Stimulated activated memory B cell treated with anti-CD40 and anti-IgM and Interleukin-4, amounts not matched to agents 10 μg/mL and 1 μg/mL and 100 μg/mL, for 72 hours (primary cell): Measurements from ENCODE around the gene SAMD3.
A peak's percentile ranks its signal among the peaks of the same experiment; 100 is the strongest.
"Not testable (repeated sequence)": the region's sequence is repeated elsewhere in the genome, so short reads cannot be mapped to it uniquely, and the experiment has no call there.

Experiments
- ATAC-seq: fragments of 150-1000 bp; cut with Tn5 transposase; 2 replicates; pipeline ENCODE4 v1.10.0; 2021
- H3K27ac Mint-ChIP-seq: one replicate; pipeline ENCODE4 v1.8.0; 2022; ENCODE audit warnings: mild to moderate bottlenecking, mixed read lengths
- H3K27me3 Mint-ChIP-seq: one replicate; pipeline ENCODE4 v1.8.0; 2022; ENCODE audit warnings: mixed read lengths
- H3K36me3 Mint-ChIP-seq: one replicate; pipeline ENCODE4 v1.8.0; 2022; ENCODE audit warnings: mixed read lengths
- H3K4me1 Mint-ChIP-seq: one replicate; pipeline ENCODE4 v1.8.0; 2022; ENCODE audit warnings: mixed read lengths
- H3K4me3 Mint-ChIP-seq: one replicate; pipeline ENCODE4 v1.8.0; 2022; ENCODE audit warnings: mild to moderate bottlenecking, moderate library complexity, mixed read lengths
- H3K9me3 Mint-ChIP-seq: one replicate; pipeline ENCODE4 v1.8.0; 2022; ENCODE audit warnings: mixed read lengths

The SAMD3 gene

GRCh38 chr6:130230531-130230930 lies 7.8 kb upstream of the SAMD3 start:
- H3K27ac Mint-ChIP-seq, H3K4me3 Mint-ChIP-seq, H3K4me1 Mint-ChIP-seq, ATAC-seq, H3K36me3 Mint-ChIP-seq, H3K27me3 Mint-ChIP-seq, H3K9me3 Mint-ChIP-seq: not testable (repeated sequence)

DNA sequence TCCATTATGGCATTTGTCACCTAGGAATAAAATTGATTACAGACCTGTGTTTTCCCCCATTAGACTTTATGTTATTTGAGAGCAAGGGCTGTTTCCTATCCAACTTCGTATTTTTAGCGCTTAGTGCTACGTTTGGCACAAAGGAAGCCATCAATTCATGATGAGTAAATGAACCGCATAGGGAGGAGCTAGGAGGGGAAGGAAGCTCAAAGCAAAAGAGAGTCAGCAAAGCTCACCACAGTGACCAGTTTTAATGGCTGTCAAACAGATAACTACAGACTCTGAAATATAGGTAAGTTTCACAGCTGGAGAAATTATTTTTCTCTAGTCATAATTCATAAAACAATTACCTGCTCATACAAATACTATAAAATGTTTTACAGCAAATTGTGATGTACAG lies 6.9 kb upstream of the SAMD3 start:
- peaks cover 4% of the 10 kb centered on the region for H3K9me3 Mint-ChIP-seq
- no peak for ATAC-seq
- H3K27me3 Mint-ChIP-seq = no peaks in the 10 kb centered on the region
- H3K4me3 Mint-ChIP-seq = no peak overlapping the region
- no peak overlapping the region for H3K27ac Mint-ChIP-seq
- no peaks in the 10 kb centered on the region for H3K36me3 Mint-ChIP-seq
- no peaks in the 10 kb centered on the region for H3K4me1 Mint-ChIP-seq

- H3K9me3 Mint-ChIP-seq = peaks cover 4% of the 10 kb centered on the region
- H3K4me1 Mint-ChIP-seq = peaks cover 9% of the 10 kb centered on the region
- H3K4me3 Mint-ChIP-seq = no peak overlapping the region
- no peaks in the 10 kb centered on the region for H3K36me3 Mint-ChIP-seq
- no peaks in the 10 kb centered on the region for H3K27me3 Mint-ChIP-seq
- peak; percentile 97 for ATAC-seq
- H3K27ac Mint-ChIP-seq = peak overlapping the region; percentile 53
These were observed 757 bp upstream of the SAMD3 start for GRCh38 chr6:130223508-130223907.

DNA sequence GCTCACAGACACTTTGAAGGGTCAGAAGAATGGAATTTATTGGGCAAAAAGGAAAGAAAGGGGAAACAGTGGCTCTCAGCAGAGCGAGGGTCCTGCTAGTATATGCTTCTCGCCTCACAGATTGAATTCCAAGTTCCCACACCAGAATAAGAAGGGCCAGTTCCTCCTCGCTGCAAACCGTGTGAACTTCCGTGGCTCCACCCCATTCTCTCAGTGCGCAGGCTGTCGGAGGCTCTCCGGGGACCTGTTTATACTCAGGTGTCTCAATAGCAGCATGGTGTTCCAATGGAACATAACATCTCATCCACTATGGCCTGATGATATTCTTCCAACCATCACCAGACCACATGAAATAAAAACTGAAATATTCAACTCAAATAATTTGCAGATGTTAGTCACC lies 4.6 kb downstream of the SAMD3 start:
- Mint-ChIP-seq H3K27ac (no peak overlapping the region), H3K4me1 (peaks cover 10% of the 10 kb centered on the region), H3K9me3 (no peaks in the 10 kb centered on the region), H3K36me3 (no peaks in the 10 kb centered on the region), H3K4me3 (no peak overlapping the region), H3K27me3 (no peaks in the 10 kb centered on the region)
- ATAC-seq = no peak

- Mint-ChIP-seq H3K27ac (no peak overlapping the region), H3K27me3 (no peaks in the 10 kb centered on the region), H3K4me1 (peaks cover 10% of the 10 kb centered on the region), H3K36me3 (no peaks in the 10 kb centered on the region), H3K9me3 (no peaks in the 10 kb centered on the region), H3K4me3 (no peak overlapping the region)
- ATAC-seq = no peak
These were observed 6.1 kb downstream of the SAMD3 start for GRCh38 chr6:130216620-130217019.

DNA sequence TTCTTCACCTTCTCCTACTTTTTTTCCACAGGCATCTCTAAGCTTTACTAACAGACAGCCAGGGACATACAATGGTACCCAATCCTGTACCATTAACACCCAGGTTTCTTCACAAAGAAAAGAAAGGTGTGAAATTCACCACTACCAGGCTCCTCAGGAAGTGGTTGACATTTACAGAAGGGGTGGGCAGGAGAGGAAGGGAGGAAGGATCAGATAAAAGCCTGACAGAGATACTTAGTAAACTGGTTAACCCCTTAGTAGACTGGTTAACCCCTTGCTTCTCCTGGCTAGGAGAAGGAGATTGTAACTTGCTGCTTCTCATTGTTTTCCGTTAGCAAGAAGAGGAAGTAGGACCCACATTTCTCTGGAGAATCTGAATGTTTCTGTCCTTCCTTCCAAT lies 7.2 kb downstream of the SAMD3 start:
- Mint-ChIP-seq H3K27me3 (no peaks in the 10 kb centered on the region), H3K9me3 (no peaks in the 10 kb centered on the region), H3K36me3 (no peaks in the 10 kb centered on the region), H3K4me3 (no peak overlapping the region), H3K27ac (no peak overlapping the region), H3K4me1 (peaks cover 10% of the 10 kb centered on the region)
- ATAC-seq = no peak

DNA sequence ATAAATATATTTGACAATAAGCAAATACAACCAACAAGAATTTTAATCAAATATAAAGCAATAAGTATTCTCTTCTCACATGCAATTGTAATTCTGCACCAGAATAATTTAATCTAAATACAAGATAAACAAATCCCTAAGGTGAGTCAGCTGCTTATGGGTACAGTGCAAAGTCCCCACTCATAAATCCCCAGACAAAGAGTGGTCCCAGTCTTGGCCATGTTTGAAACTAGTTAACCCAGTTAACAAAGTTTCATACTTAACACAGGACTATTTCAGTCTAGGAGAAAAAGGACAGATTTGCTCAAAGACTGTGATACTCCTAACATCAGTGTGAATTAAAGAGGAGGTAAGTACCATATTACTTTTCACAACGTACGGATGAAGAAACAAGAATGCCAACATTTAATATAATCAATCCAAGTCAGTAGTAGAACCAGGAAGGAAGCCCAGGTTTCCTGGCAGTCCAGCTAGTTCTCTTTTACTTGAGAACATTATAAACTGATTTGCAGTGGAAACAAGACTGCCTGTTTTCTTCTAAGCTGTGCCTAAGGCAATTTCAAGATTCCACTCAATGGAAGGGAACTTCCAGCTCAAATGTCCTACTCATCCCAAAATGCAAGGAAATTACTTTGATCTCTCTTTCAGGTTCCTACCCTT lies 10.4 kb downstream of the SAMD3 start:
- Mint-ChIP-seq H3K27ac (no peak overlapping the region), H3K9me3 (no peaks in the 10 kb centered on the region), H3K4me3 (no peak overlapping the region), H3K27me3 (no peaks in the 10 kb centered on the region), H3K4me1 (peaks cover 10% of the 10 kb centered on the region), H3K36me3 (no peaks in the 10 kb centered on the region)
- no peak for ATAC-seq

DNA sequence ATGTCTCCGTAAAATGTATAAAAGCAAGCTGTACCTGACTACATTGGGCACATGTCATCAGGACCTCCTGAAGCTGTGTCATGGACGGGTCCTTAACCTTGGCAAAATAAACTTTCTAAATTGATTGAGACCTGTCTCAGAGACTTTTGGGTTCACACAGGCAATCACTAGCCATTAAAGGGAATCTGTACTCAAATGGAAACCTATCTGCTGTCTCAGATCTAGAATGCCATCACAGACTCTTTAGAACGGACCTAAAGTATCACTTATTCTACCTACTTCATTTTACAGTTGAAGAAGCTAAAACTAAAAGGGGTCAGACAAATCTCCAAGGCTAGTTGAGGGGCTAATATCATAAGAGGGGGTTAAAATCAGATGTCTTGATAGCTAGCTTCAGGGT lies 11.1 kb downstream of the SAMD3 start:
- H3K4me1 Mint-ChIP-seq = peaks cover 10% of the 10 kb centered on the region
- no peak overlapping the region for H3K27ac Mint-ChIP-seq
- no peak for ATAC-seq
- H3K9me3 Mint-ChIP-seq = no peaks in the 10 kb centered on the region
- no peak overlapping the region for H3K4me3 Mint-ChIP-seq
- no peaks in the 10 kb centered on the region for H3K36me3 Mint-ChIP-seq
- no peaks in the 10 kb centered on the region for H3K27me3 Mint-ChIP-seq

GRCh38 chr6:130207979-130208649 lies 14.6 kb downstream of the SAMD3 start:
- no peaks in the 10 kb centered on the region for H3K27me3 Mint-ChIP-seq
- H3K9me3 Mint-ChIP-seq = no peaks in the 10 kb centered on the region
- peaks cover 10% of the 10 kb centered on the region for H3K4me1 Mint-ChIP-seq
- no peak for ATAC-seq
- H3K27ac Mint-ChIP-seq = no peak overlapping the region
- no peaks in the 10 kb centered on the region for H3K36me3 Mint-ChIP-seq
- H3K4me3 Mint-ChIP-seq = no peak overlapping the region

DNA sequence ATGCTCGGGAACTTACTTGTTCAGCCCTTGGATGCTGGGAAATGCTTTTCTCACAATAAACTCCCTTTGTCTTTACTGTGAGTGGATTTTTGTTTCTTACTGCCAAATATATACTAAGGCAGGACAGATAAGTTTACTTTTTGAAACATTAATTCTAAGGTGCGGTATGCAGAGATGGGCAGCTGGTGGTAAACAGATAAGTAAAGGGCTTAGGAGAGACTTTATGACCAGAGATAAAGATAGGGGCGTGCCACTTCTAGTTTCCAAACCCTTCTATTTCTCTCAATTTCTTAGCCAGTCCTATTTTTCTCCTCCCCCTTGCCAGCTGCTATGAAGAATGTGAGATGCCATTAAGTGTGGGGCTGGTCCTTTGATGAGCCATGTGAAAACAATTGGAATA lies 16.3 kb downstream of the SAMD3 start:
- no peaks in the 10 kb centered on the region for H3K9me3 Mint-ChIP-seq
- H3K4me3 Mint-ChIP-seq = no peak overlapping the region
- H3K4me1 Mint-ChIP-seq = peaks cover 16% of the 10 kb centered on the region
- H3K27ac Mint-ChIP-seq = no peak overlapping the region
- H3K36me3 Mint-ChIP-seq = no peaks in the 10 kb centered on the region
- no peak for ATAC-seq
- no peaks in the 10 kb centered on the region for H3K27me3 Mint-ChIP-seq

DNA sequence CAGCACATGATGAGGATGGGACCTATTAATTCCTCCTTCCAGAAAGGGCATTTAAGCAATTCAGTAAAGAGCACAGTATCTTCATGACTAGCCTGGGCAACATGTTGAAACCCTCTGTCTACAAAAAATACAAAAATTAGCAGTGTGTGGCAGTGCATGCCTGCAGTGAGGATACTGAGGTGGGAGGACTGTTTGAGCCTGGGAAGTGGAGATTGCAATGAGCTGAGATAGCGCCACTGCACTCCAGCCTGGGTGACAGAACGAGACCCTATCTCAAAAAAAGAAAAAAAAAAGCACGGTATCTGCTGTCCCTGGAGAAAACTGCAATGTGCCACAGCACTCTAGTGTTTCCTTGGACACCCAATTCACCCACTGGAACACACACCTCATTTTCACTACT lies 18.4 kb downstream of the SAMD3 start:
- no peaks in the 10 kb centered on the region for H3K36me3 Mint-ChIP-seq
- H3K4me1 Mint-ChIP-seq = peaks cover 16% of the 10 kb centered on the region
- no peak overlapping the region for H3K4me3 Mint-ChIP-seq

GRCh38 chr6:130203370-130203769 lies 19.4 kb downstream of the SAMD3 start:
- Mint-ChIP-seq H3K27ac (peak overlapping the region; percentile 63), H3K27me3 (no peaks in the 10 kb centered on the region), H3K4me1 (peaks cover 16% of the 10 kb centered on the region), H3K9me3 (peaks cover 5% of the 10 kb centered on the region), H3K36me3 (no peaks in the 10 kb centered on the region), H3K4me3 (no peak overlapping the region)
- ATAC-seq = no peak

More for the DNA sequence above, 18.4 kb downstream of the SAMD3 start:
- H3K9me3 Mint-ChIP-seq = peaks cover 5% of the 10 kb centered on the region
- no peak for ATAC-seq
- H3K27ac Mint-ChIP-seq = no peak overlapping the region
- H3K27me3 Mint-ChIP-seq = no peaks in the 10 kb centered on the region

GRCh38 chr6:130202782-130203181 lies 20.0 kb downstream of the SAMD3 start:
- Mint-ChIP-seq H3K27me3 (no peaks in the 10 kb centered on the region), H3K9me3 (peaks cover 5% of the 10 kb centered on the region), H3K4me3 (no peak overlapping the region), H3K27ac (peak overlapping the region; percentile 63), H3K36me3 (no peaks in the 10 kb centered on the region), H3K4me1 (peaks cover 16% of the 10 kb centered on the region)
- peak; percentile 35 for ATAC-seq

DNA sequence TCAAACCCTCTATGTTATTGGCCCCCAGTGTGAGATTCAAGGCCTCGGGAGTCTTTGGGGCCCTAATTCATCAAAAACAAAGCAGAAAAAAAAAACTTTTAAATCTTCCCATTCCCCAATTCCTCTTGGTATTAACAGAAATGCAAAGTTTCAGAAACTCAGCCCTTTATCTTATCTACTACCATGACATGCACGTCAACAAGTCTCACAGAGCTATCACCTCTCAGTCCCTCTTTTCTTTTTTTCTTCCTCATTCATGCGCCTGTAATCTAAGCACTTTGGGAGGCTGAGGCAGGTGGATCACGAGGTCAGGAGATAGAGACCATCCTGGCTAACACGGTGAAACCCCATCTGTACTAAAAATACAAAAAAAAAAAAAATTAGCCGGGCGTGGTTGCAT lies 22.7 kb downstream of the SAMD3 start:
- Mint-ChIP-seq H3K4me3 (no peak overlapping the region), H3K27ac (no peak overlapping the region), H3K9me3 (peaks cover 5% of the 10 kb centered on the region), H3K36me3 (no peaks in the 10 kb centered on the region), H3K27me3 (no peaks in the 10 kb centered on the region), H3K4me1 (peaks cover 16% of the 10 kb centered on the region)
- ATAC-seq = no peak

DNA sequence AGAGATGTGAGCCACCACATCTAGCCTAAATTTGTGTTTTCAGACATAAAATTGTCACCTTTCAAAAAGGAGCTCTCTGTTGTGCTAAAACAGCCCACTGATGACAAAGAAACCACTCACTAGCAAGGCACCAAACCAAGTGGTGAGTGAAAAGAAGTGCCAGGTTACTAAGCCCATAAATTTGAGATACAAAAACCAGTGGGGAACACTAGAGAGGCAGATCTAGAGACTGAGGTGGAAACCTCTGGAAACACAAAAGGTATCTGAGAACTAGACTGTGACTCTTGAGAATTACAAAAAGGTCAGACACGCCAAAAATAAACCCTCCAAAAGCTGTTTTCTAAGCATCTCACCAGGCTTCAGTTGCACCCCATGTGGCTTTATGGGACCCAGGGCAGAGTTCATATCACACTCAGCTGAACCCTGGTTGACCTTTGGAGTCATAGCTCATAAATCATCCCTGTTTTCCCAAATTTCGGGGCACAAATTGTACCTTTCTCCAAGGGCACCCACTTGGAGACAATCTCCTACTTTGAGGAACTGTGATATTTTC lies 24.2 kb downstream of the SAMD3 start:
- Mint-ChIP-seq H3K27me3 (no peaks in the 10 kb centered on the region), H3K4me1 (peaks cover 10% of the 10 kb centered on the region), H3K4me3 (no peak overlapping the region), H3K9me3 (peaks cover 5% of the 10 kb centered on the region), H3K36me3 (no peaks in the 10 kb centered on the region), H3K27ac (no peak overlapping the region)
- ATAC-seq = no peak

- not testable (repeated sequence) for H3K4me1 Mint-ChIP-seq, ATAC-seq, H3K27me3 Mint-ChIP-seq, H3K9me3 Mint-ChIP-seq, H3K36me3 Mint-ChIP-seq, H3K4me3 Mint-ChIP-seq, H3K27ac Mint-ChIP-seq
These were observed 24.8 kb downstream of the SAMD3 start for GRCh38 chr6:130197816-130198482.
